Right renal pelvis (tissue), 4 donors: ENCODE measurements around the gene CCND1. TPM values are rescaled to one million over a fixed set of nuclear protein-coding genes. Genes with fewer than 3 reads are reported as not detected.
"Not testable (repeated sequence)": the region's sequence is repeated elsewhere in the genome, so short reads cannot be mapped to it uniquely, and the experiment has no call there.

Experiments used
- DNase-seq, 4 donors: peaks; one replicate each; pipeline ENCODE4 v3.0.0-alpha.2; 2013; ENCODE audit warnings: low read depth in 4 of 4, low spot score in 3 of 4, missing footprints in 1 of 4
- polyA plus RNA-seq, 4 donors: library from polyadenylated mRNA; unstranded; fragments of 120-200 nt; gene quantifications; one replicate each; pipeline ENCODE4 v1.2.1, GENCODE V29; 2013; ENCODE audit not compliant: insufficient read length in 4 of 4

Gene CCND1
- polyA plus RNA-seq, 4 donors = 133 to 171 (median 157) TPM

DNA sequence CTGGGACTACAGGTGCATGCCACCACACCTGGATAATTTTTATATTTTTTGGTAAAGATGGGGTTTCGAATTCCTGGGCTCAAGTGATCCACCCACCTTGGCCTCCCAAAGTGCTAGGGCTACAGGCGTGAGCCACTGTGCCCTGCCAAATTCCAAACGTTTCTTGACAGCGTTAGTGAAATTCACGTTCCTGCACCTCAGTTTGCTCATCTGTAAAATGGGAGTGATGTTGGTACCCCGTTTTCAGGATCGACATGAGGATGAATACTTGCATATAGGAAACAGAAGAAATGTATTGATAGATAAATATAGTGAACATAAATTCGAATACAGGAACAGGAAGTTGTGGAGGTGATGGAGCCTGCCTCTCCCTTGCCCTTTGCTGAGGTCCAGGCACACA, 44.4 kb downstream of the CCND1 start:
- no peak for DNase-seq

DNA sequence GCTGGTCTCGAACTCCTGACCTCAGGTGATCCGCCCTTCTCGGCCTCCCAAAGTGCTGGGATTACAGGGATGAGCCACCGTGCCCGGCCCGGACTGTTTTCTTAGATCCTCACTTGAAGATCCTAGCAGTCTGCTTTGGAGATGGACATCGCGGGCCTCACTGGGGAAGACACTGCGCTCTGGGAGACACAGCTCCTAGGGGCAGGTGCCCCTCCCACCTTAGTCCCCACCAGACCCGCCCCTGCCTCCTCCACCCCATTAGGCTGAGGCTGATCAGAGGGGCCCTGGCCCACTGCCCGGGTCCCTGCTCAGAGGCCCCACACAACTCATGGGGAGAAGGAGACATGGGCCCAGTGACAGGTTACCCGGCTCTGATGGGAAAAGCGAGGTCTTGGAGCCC, 45.5 kb downstream of the CCND1 start:
- DNase-seq = no peak

DNA sequence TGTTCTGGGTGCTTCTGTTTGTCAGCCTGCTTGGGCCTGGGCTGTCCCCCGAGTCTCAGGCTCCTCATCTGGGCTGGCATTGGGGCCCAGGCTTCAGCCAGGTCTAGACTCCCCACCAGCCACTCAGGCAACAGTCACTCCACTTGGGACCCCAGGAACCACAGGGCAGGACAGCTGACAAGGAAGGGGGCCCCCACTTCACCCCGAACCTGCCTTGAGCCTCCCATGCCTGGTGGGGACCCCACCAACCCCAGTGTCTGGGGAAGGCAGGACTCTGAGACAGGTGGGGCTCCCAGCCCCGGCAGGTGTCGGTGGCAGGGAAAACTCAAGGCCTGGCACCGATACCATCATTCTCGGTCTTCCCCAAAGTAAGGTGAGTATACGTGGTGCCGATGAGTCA, 45.9 kb downstream of the CCND1 start:
- no peak for DNase-seq

DNA sequence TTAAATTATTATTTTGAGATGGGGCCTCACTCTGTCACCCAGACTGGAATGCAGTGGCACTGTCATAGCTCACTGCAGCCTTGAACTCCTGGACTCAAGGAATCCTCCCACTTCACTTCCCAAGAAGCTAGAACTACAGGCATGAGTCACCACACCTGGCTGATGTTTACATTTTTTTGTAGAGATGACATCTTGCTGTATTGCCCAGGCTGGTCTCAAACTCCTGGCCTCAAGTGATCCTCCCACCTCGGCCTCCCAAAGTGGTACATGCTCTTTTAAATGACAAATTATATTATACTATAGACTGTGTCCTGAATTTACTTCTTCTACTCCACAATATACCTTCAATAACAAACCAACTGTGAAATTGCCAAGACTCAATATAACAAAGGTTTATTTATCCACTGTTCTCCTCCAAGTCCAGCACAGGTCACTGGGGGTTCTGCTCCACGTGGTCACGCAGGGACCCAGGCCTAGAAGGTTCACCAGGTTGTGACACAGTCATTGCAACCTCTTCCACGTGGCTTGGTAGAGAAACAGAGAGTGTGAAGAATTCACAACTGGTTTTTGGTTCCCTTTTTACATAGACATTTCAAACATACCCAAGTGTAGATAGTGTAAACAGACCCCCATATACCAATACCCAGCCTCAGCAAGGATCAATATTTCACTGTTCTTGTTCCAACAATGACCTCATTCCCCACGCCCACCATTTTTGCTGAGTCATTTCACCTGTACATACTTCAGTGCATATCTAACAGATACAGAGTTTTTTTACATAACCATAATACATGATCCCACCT, 47.2 kb downstream of the CCND1 start:
- not testable (repeated sequence) for DNase-seq

DNA sequence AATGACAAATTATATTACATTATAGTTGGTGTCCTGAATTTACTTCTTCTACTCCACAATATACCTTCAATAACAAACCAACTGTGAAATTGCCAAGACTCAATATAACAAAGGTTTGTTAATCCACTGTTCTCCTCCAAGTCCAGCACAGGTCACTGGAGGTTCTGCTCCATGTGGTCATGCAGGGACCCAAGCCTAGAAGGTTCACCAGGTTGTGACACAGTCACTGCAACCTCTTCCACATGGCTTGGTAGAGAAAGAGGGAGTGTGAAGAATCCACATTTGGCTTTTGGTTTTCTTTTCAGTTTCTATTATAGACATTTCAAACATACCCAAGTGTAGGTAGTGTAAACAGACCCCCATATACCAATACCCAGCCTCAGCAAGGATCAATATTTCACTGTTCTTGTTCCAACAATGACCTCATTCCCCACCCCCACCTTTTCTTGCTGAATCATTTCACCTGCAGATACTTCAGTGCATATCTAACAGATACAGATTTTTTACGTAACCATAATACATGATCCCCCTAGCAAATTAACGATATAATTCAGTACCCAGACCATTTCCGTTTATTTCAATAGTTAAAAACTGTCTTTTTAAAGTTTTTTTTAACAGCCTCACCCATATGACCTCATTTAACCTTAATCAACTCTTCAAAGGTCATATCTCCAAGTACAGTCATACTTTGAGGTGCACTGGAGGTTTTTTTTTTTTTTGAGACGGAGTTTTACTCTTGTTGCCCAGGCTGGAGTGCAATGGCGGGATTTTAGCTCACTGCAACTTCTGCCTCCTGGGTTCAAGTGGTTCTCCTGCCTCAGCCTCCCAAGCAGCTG, 48.7 kb downstream of the CCND1 start:
- no peak for DNase-seq

DNA sequence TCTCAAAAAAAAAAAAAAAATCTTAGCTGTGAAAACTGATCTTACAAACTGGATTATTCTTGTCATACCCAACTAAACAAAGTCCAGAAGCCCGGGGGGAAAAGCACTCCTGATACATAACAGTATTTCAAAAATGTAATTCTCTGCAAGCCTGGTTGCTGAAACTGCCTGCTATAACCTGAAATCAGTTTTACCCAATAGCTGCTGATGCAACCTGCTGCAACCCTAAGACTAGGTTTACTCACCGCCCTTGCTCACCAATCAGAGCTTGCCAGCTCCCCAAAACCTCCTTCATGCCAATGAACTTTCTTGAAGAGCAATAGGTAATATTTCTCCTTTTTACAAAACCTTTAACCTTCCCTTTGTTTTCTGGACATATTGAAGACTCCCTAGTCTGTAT, 50.5 kb downstream of the CCND1 start:
- DNase-seq = no peak

DNA sequence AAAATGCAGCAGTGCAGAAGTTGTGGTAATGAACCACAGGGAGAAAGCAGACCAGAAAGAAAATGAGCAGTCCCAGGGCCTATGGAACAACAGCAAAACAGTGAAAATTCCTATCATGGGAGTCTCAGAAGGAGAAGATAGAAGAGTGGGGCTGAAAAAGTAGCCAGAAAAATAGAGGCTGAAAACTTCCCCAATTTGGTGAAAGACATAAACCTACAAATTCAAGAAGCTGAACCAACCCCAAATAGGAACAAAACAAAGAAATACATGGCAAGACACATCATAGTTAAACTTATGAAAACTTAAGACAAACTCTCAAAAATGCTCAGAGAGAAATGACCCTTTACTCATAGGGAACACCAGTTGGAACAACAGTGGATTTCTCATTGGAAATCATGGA, 51.5 kb downstream of the CCND1 start:
- no peak for DNase-seq

DNA sequence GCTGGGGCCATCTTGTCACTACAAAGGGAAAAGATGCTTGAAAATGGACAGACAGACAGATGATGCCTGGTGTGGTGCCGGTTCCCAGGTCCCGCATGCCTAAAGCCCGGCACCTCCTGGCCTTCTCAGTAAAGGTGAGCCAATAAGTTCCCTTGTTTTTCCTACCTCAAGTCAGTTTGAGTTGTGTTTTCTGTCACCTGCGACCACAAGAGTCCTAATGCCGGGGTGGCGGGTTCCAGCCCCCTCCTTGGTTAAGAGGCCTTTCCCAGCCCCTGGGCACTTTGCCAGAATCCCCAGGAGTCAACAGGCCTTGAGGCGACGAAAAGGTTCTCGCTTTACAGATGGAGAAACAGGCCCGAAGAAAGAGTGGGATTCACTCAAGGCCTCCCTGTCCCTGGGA, 53.8 kb downstream of the CCND1 start:
- no peak for DNase-seq

DNA sequence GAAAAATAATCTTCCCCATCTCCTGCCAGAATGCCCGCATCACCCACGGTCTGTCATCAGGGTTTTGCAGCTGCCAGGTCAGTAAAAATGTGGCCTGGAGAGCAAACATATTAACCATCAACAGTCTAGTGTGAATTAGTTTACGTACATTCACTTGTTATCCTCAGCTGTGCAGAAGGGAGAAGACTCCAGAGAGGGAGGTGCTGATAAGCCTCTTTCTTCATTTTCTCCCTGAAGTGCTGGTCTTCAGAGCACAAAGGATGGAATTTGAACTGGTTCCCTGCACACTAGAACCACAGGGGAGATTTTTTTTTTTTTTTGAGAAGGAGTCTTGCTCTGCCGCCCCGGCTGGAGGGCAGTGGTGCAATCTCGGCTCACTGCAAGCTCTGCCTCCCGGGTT, 54.6 kb downstream of the CCND1 start:
- DNase-seq = no peak

DNA sequence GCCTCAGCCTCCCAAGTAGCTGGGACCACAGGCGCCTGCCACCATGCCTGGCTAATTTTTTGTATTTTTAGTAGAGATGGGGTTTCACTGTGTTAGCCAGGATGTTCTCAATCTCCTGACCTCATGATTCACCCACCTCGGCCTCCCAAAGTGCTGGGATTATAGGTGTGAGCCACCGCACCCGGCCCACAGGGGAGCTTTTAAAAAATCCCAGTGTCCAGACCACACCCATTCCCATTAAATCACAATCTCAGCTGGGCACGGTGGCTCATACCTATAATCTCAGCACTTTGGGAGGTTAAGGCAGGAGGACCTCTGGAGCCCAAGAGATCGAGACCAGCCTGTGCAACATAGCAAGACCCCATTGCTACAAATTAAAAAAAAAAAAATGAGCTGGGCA, 55.0 kb downstream of the CCND1 start:
- DNase-seq = not testable (repeated sequence)

DNA sequence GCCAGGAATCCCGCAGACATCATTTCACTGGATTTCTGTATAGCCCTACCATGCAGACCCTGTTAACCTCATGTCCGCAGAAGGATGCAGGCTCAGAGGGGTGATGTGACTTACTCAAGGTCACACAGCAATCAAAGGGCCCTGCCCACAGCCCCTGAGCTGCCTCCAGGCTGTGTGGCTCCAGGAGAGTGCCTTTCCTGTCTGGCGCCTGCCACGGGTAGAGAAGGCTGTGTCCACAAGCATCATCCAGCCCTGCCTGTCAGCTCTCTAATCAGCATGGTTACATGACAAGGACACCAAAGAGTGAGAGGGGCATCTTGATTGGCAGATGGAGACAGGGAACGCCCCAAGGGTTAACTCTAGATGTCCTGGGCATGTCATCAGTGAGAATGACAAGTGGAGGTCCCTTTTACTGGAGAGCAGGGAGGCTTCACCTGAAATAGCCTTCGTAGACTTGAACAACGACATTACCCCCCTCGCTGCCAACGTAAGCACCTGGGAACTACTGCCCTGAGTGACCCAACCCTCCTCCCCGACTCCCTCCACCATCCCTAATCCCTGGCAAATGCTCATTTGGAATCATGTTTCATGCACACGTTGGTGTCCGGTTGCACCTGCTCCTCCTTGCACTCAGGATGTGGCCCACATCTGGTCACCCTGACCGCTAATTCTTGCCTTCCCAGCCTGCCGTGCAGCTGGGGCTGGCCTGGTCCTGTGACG, 56.0 kb downstream of the CCND1 start:
- no peak for DNase-seq

DNA sequence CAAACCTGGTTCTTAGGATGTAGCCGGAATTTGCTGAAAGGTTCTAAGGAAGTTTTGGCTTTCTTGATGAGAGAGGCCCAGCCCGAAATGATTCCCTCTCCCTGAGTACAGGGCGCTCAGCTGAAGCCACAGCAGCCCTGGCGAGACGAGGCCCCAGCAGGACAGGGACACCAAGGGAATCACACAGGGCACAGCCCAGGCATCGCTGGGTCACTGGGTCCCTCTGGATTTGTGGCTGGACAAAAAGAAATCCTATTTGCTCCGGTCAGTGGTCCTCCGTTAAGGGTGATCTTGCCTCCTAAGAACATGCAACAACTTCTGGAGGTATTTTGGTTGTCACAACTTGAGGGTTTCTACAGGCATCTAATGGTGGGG, 56.5 kb downstream of the CCND1 start:
- DNase-seq = no peak

DNA sequence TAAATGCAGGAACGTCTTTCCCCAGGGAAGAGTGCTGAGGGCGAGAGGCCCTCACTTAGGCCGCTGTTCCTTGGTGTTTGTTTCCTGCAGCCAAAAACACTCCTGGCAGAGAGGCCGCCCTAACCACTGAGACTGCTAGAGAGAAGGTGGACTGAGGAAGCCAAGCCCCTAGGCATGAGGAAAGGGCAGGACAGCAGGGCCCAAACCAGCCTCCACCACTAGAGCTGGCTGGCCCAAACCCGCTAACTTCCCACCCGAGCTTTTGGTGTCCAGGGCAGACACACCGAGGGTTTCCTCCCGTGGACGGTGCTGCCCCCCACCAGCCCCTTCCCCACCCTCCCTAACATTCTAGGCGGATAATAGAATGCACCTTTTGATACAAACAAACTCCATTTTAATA, 56.9 kb downstream of the CCND1 start:
- DNase-seq = no peak

DNA sequence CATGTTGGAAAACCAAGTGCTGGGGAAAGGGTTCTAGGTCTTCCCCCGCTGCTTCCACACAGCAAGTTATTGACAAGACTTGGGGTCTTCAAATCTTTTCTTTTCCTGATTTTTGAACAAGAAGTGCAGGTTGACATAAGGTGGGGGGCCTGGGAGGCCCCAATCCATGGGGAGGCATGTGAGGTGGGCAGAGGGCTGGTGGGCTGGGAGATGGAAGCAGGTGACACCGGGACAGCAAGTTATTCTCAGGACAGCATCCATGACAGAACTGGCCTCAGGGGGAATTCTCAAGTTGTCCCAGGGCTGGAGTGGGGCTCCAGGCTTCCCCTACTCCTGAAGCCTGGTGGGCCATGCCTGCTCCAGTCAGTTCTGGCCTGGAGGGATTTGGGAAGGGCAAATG, 57.4 kb downstream of the CCND1 start:
- no peak for DNase-seq

DNA sequence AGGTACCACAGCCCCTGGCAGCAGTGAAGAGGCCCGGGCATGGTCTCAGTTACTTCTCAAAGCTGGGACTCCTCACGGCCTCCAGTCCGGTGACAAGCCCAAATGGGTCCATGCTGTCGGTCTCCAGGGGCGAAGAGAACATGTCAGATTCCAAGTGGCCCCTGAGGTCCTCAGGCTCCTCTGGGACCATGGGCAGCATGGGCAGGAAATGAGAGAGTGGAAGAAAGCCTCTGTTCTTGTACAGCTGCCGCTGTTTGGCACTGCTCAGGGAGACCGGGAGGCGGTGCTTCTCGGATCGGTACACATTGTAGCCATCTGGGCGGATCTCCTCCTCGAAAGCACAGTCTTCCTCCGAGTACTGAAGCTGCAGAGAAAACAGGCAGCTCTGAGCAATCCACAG, 58.3 kb downstream of the CCND1 start:
- no peak for DNase-seq

DNA sequence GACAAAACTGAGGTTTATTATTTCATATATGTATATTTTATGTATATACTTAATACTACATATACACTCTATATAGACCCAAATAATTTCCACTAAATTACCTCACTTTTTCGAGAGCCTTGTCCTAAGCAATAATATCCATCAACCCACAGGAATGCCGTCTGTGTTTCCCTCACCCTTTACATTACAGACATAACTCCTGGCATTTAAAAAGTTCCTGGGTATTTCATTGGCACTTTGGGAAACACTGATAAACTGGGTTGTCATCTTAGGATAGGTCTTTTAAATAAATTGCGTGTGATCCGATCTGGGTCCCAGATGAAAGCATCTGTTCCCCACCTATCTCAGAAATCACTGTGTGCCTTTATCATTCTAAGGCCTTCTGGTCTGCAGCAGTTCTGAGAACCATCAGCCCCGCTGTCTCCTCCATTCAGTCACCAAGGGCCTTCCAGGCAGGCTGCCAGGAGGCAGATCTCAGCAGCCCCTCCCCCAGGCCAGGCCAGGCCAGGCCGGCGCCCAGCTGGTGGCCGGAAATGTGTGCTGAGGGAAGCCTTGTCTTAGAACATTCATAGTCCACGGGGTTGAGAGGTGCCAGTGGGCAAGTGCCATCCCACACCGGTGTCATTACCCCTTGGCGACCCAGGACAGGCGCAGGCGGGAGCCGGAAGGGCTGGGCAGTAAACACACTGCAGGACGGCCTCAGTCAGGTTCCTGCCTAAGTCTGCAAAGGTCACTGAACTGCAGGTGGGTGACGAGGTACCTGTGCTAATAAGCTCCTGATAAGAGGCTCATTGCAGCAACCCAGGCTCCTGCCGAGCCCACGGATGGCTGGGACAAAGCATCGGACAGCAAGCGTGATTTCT, 59.6 kb downstream of the CCND1 start:
- peak in 2 of 4 donors; percentile 50 to 56 for DNase-seq

DNA sequence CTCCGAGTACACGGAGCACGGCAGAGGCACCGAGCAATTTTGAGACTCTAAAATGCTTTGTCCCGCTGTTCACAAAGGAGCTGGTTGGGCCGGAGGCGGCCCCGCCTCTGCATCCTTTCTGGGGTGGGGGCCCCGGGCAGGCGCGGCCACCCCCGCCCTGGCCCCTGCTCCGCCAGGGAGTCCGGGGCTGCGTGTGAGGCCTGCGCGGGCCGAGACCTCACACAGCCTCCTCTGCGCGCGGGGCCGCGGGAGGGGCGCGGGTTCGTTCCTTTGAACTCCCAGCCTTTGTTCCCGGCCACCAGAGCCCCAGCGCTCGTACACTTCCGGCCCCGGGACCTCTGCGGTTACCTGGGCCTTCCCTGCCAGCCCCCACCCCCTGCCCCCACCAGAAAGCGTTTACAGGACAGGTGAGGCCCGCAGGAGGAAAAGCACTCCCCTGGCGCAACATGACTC, 61.3 kb downstream of the CCND1 start:
- no peak for DNase-seq

DNA sequence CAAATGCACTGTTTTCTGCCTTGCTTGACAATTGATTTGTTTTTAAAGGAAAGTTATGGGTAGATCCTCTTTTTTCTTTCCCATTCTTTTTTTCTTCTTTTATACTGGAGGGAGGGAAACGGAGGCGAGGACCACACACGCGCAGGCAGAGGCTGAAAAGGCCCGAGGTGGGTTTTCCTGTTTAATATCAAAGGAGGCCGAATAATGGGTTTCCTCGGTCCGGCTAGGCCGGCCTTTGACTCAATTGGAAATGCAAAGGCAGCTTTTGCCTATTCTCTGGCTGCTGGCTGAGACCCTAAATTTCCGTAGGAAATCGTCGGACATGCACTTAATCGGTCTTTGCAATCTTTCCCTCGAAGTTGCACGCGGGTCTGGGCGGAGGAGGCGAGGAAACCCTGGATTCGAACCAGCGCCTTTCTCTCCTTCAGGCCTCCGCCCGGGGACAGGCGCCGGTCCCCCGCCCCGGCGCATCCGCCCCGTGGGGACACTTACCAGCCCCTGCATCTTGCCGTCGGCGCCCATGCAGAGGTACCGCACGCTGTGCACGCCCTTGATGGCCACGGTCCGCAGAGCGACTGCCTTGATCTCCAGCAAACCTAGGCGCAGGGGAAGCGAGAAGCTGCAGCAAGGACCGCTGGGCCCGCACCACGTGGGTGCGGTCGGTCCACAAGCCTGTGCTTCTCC, 62.0 kb downstream of the CCND1 start:
- DNase-seq = no peak

DNA sequence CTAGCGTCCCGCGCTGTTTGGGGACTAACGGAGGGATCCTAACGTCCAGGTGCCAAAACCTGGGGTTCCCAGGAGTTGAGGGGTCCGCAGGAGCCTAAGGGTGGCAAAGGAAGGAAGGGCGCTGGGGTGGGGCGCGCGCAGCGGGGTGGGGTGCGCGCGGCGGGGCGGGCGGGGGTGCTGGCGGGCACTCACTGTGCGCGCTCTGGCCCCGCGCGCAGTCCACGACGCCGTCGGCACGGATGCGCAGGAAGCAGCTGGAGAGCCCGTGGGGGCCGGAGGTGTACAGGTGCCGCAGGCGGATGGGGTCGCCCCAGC, 62.5 kb downstream of the CCND1 start:
- no peak for DNase-seq
